ENCODE results near the gene TXNDC9.
"Not testable (repeated sequence)": the region's sequence is repeated elsewhere in the genome, so short reads cannot be mapped to it uniquely, and the experiment has no call there.

Gene TXNDC9

GRCh38 chr2:99335911-99336803 is at the start of gene TXNDC9:
Gene TXNDC9, minus strand, starts transcription at chr2:99336333. Its CDS starts 3,123 bp downstream, at chr2:99333210.
- Histone ChIP-seq H3K9me3 (ENCODE audit: control insufficient read depth, insufficient read depth, low read length) (no peaks in the 10 kb centered on the region), H3K36me3 (ENCODE audit: control insufficient read depth, insufficient read depth, low read length) (peaks cover 15% of the 10 kb centered on the region), H3K4me1 (ENCODE audit: control insufficient read depth, insufficient read depth, low read length) (peaks cover 2% of the 10 kb centered on the region), H3K4me3 (ENCODE audit: low read depth, low read length) (peak within 1 kb of the TSS; percentile 100), H3K27me3 (ENCODE audit: control insufficient read depth, insufficient read depth, low read length) (no peaks in the 10 kb centered on the region), H3K9ac (ENCODE audit: low read depth, low read length) (peak within 1 kb of the TSS; percentile 98)

DNA sequence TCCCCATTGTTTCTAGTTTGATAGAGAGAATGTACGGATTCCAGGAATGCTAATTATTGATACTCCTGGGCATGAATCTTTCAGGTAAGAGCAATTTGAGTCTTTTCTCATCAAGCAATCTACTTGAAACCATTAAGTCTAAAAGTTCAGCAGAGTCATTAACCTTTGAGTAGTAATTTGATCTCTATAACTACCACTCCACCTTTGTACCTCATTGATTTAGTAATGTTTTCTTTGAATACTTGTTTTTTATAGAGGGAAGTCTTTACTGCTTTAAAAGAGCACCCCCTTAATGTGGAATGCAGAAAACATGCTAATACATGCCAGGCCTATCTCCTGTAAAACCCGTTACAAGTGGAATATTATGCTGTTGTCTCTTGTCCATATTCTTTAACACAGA is 46.0 kb upstream of the TXNDC9 start:
- Histone ChIP-seq H3K9me3 (ENCODE audit: control insufficient read depth, insufficient read depth, low read length) (no peaks in the 10 kb centered on the region), H3K36me3 (ENCODE audit: control insufficient read depth, insufficient read depth, low read length) (no peaks in the 10 kb centered on the region), H3K4me1 (ENCODE audit: control insufficient read depth, insufficient read depth, low read length) (peaks cover 3% of the 10 kb centered on the region), H3K4me3 (ENCODE audit: low read depth, low read length) (no peak overlapping the region), H3K27me3 (ENCODE audit: control insufficient read depth, insufficient read depth, low read length) (no peaks in the 10 kb centered on the region), H3K9ac (ENCODE audit: low read depth, low read length) (no peak overlapping the region)

GRCh38 chr2:99380376-99381010 is 44.4 kb upstream of the TXNDC9 start:
- Histone ChIP-seq H3K27me3 (ENCODE audit: control insufficient read depth, insufficient read depth, low read length) (no peaks in the 10 kb centered on the region), H3K36me3 (ENCODE audit: control insufficient read depth, insufficient read depth, low read length) (no peaks in the 10 kb centered on the region), H3K9ac (ENCODE audit: low read depth, low read length) (no peak overlapping the region), H3K4me1 (ENCODE audit: control insufficient read depth, insufficient read depth, low read length) (peaks cover 3% of the 10 kb centered on the region), H3K9me3 (ENCODE audit: control insufficient read depth, insufficient read depth, low read length) (no peaks in the 10 kb centered on the region), H3K4me3 (ENCODE audit: low read depth, low read length) (no peak overlapping the region)

- Histone ChIP-seq H3K4me1 (ENCODE audit: control insufficient read depth, insufficient read depth, low read length) (peaks cover 3% of the 10 kb centered on the region), H3K27me3 (ENCODE audit: control insufficient read depth, insufficient read depth, low read length) (no peaks in the 10 kb centered on the region), H3K9ac (ENCODE audit: low read depth, low read length) (no peak overlapping the region), H3K9me3 (ENCODE audit: control insufficient read depth, insufficient read depth, low read length) (no peaks in the 10 kb centered on the region), H3K4me3 (ENCODE audit: low read depth, low read length) (no peak overlapping the region), H3K36me3 (ENCODE audit: control insufficient read depth, insufficient read depth, low read length) (no peaks in the 10 kb centered on the region)
Observed at GRCh38 chr2:99377879-99378278, 41.7 kb upstream of the TXNDC9 start.

DNA sequence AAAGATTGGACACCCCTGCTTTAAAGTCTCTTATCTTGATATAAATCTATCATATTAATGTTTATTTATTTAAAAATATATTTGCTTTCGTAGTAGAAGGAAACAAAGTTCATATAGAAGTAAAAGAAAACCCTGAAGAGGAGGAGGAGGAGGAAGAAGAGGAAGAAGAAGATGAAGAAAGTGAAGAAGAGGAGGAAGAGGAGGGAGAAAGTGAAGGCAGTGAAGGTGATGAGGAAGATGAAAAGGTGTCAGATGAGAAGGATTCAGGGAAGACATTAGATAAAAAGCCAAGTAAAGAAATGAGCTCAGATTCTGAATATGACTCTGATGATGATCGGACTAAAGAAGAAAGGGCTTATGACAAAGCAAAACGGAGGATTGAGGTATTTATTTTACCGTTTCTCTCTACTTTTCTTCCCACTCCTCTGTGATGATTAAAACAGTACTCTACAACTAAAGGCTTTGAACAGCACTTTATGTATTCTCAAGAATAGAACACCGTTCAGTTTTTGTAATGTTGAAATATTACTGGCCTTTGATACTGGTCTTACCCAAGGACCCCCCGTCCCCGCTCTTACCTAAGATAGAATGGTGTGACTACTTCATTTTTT is 40.2 kb upstream of the TXNDC9 start:
- peaks cover 3% of the 10 kb centered on the region for H3K4me1 ChIP-seq (ENCODE audit: control insufficient read depth, insufficient read depth, low read length)
- no peaks in the 10 kb centered on the region for H3K36me3 ChIP-seq (ENCODE audit: control insufficient read depth, insufficient read depth, low read length)
- H3K9me3 ChIP-seq (ENCODE audit: control insufficient read depth, insufficient read depth, low read length): no peaks in the 10 kb centered on the region
- no peak overlapping the region for H3K4me3 ChIP-seq (ENCODE audit: low read depth, low read length)
- H3K27me3 ChIP-seq (ENCODE audit: control insufficient read depth, insufficient read depth, low read length): no peaks in the 10 kb centered on the region
- H3K9ac ChIP-seq (ENCODE audit: low read depth, low read length): no peak overlapping the region

GRCh38 chr2:99374747-99375146 is 38.6 kb upstream of the TXNDC9 start:
- no peak overlapping the region for H3K9ac ChIP-seq (ENCODE audit: low read depth, low read length)
- H3K36me3 ChIP-seq (ENCODE audit: control insufficient read depth, insufficient read depth, low read length): no peaks in the 10 kb centered on the region
- no peaks in the 10 kb centered on the region for H3K4me1 ChIP-seq (ENCODE audit: control insufficient read depth, insufficient read depth, low read length)
- H3K4me3 ChIP-seq (ENCODE audit: low read depth, low read length): no peak overlapping the region
- no peaks in the 10 kb centered on the region for H3K27me3 ChIP-seq (ENCODE audit: control insufficient read depth, insufficient read depth, low read length)
- no peaks in the 10 kb centered on the region for H3K9me3 ChIP-seq (ENCODE audit: control insufficient read depth, insufficient read depth, low read length)

GRCh38 chr2:99373144-99373543 is 37.0 kb upstream of the TXNDC9 start:
- Histone ChIP-seq H3K4me1 (ENCODE audit: control insufficient read depth, insufficient read depth, low read length) (no peaks in the 10 kb centered on the region), H3K27me3 (ENCODE audit: control insufficient read depth, insufficient read depth, low read length) (no peaks in the 10 kb centered on the region), H3K9me3 (ENCODE audit: control insufficient read depth, insufficient read depth, low read length) (no peaks in the 10 kb centered on the region), H3K9ac (ENCODE audit: low read depth, low read length) (no peak overlapping the region), H3K36me3 (ENCODE audit: control insufficient read depth, insufficient read depth, low read length) (peaks cover 6% of the 10 kb centered on the region), H3K4me3 (ENCODE audit: low read depth, low read length) (no peak overlapping the region)

DNA sequence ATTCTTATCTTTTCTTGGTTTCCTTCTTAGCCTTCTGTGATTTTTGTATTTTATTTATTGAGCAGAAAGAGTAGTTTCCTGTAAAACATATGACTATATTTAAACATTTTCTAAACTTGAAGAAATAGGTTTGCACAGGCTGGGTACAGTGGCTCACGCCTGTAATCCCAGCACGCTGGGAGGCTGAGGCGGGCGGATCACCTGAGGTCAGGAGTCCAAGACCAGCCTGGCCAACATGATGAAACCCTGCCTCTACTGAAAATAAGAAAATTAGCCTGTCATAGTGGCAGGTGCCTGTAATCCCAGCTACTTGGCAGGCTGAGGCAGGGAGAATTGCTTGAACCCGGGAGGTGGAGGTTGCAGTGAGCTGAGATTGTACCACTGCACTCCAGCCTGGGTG is 32.7 kb upstream of the TXNDC9 start:
- not testable (repeated sequence) for H3K4me1 ChIP-seq (ENCODE audit: control insufficient read depth, insufficient read depth, low read length); H3K9me3 ChIP-seq (ENCODE audit: control insufficient read depth, insufficient read depth, low read length); H3K9ac ChIP-seq (ENCODE audit: low read depth, low read length); H3K4me3 ChIP-seq (ENCODE audit: low read depth, low read length); H3K27me3 ChIP-seq (ENCODE audit: control insufficient read depth, insufficient read depth, low read length)
- H3K36me3 ChIP-seq (ENCODE audit: control insufficient read depth, insufficient read depth, low read length): peaks cover 22% of the 10 kb centered on the region

GRCh38 chr2:99365661-99366060 is 29.5 kb upstream of the TXNDC9 start:
- no peaks in the 10 kb centered on the region for H3K9me3 ChIP-seq (ENCODE audit: control insufficient read depth, insufficient read depth, low read length)
- no peak overlapping the region for H3K4me3 ChIP-seq (ENCODE audit: low read depth, low read length)
- no peak overlapping the region for H3K9ac ChIP-seq (ENCODE audit: low read depth, low read length)
- no peaks in the 10 kb centered on the region for H3K27me3 ChIP-seq (ENCODE audit: control insufficient read depth, insufficient read depth, low read length)
- peaks cover 22% of the 10 kb centered on the region for H3K36me3 ChIP-seq (ENCODE audit: control insufficient read depth, insufficient read depth, low read length)
- H3K4me1 ChIP-seq (ENCODE audit: control insufficient read depth, insufficient read depth, low read length): no peaks in the 10 kb centered on the region

DNA sequence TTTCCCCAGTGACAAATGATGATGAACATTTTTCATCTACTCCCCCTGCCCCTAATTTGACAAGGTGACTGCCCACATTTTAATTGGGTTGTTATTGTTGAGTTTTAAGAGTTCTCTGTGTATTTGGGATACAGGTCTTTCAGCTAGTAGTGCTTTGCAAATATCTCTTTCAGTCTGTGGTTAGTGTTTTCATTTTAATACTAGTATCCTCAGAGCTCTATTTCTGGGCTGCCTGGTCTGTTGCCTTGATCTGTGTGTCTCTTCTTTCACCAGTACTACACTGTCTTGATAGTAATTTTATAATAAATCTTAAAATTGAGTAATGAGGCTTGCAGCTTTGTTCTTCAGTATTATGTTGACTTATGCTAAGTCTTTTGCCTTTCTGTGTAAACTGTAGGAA is 20.7 kb upstream of the TXNDC9 start:
- Histone ChIP-seq H3K4me3 (ENCODE audit: low read depth, low read length) (no peak overlapping the region), H3K27me3 (ENCODE audit: control insufficient read depth, insufficient read depth, low read length) (no peaks in the 10 kb centered on the region), H3K9ac (ENCODE audit: low read depth, low read length) (no peak overlapping the region), H3K36me3 (ENCODE audit: control insufficient read depth, insufficient read depth, low read length) (no peaks in the 10 kb centered on the region), H3K4me1 (ENCODE audit: control insufficient read depth, insufficient read depth, low read length) (no peaks in the 10 kb centered on the region), H3K9me3 (ENCODE audit: control insufficient read depth, insufficient read depth, low read length) (no peaks in the 10 kb centered on the region)

GRCh38 chr2:99354825-99355224 is 18.7 kb upstream of the TXNDC9 start:
- H3K4me1 ChIP-seq (ENCODE audit: control insufficient read depth, insufficient read depth, low read length); H3K36me3 ChIP-seq (ENCODE audit: control insufficient read depth, insufficient read depth, low read length); H3K9me3 ChIP-seq (ENCODE audit: control insufficient read depth, insufficient read depth, low read length); H3K9ac ChIP-seq (ENCODE audit: low read depth, low read length); H3K4me3 ChIP-seq (ENCODE audit: low read depth, low read length); H3K27me3 ChIP-seq (ENCODE audit: control insufficient read depth, insufficient read depth, low read length): not testable (repeated sequence)

GRCh38 chr2:99354070-99354469 is 17.9 kb upstream of the TXNDC9 start:
- Histone ChIP-seq H3K9me3 (ENCODE audit: control insufficient read depth, insufficient read depth, low read length) (no peaks in the 10 kb centered on the region), H3K9ac (ENCODE audit: low read depth, low read length) (no peak overlapping the region)

More at GRCh38 chr2:99354070-99354469, 17.9 kb upstream of the TXNDC9 start:
- H3K36me3 ChIP-seq (ENCODE audit: control insufficient read depth, insufficient read depth, low read length): no peaks in the 10 kb centered on the region
- H3K4me1 ChIP-seq (ENCODE audit: control insufficient read depth, insufficient read depth, low read length): no peaks in the 10 kb centered on the region
- no peaks in the 10 kb centered on the region for H3K27me3 ChIP-seq (ENCODE audit: control insufficient read depth, insufficient read depth, low read length)
- no peak overlapping the region for H3K4me3 ChIP-seq (ENCODE audit: low read depth, low read length)
